ENCODE measurements around the gene WLS.

WLS gene

GRCh38 chr1:68254667-68255226 is 22.4 kb upstream of the WLS start:
- CTCF ChIA-PET: no interaction called here

GRCh38 chr1:68237040-68237439 is 4.7 kb upstream of the WLS start:
- CTCF ChIA-PET: no interaction called here
- no peak for DNase-seq (ENCODE audit: extremely low spot score)
- POLR2A ChIA-PET: no interaction called here
- TF ChIP-seq FOXK2 (IDR thresholded peaks at IDR 0.05) (no peak), PKNOX1 (IDR thresholded peaks at IDR 0.05) (no peak), ELF4 (IDR thresholded peaks at IDR 0.05) (no peak), HDGF (IDR thresholded peaks at IDR 0.05; ENCODE audit: borderline replicate concordance) (no peak), LEF1 (IDR thresholded peaks at IDR 0.05; ENCODE audit: borderline replicate concordance) (no peak), TARDBP (IDR thresholded peaks at IDR 0.05) (no peak), CTBP1 (IDR thresholded peaks at IDR 0.05; ENCODE audit: borderline replicate concordance) (no peak), SUZ12 (IDR thresholded peaks at IDR 0.05) (no peak), BHLHE40 (IDR thresholded peaks at IDR 0.05; ENCODE audit: borderline replicate concordance) (no peak), NFRKB (IDR thresholded peaks at IDR 0.05) (no peak), ARNT (IDR thresholded peaks at IDR 0.05) (no peak), FOXA1 (IDR thresholded peaks at IDR 0.05) (no peak), FOXM1 (IDR thresholded peaks at IDR 0.05; ENCODE audit: borderline replicate concordance) (no peak), SP1 (IDR thresholded peaks at IDR 0.05) (no peak), ZNF384 (IDR thresholded peaks at IDR 0.05) (no peak), L3MBTL2 (conservative IDR thresholded peaks at IDR 0.05) (no peak)

More at GRCh38 chr1:68254667-68255226, 22.4 kb upstream of the WLS start:
- DNase-seq (ENCODE audit: extremely low spot score): no peak
- no peak for TF ChIP-seq SUZ12 (IDR thresholded peaks at IDR 0.05)
- no peak for TF ChIP-seq SP1 (IDR thresholded peaks at IDR 0.05)
- TF ChIP-seq ELF4 (IDR thresholded peaks at IDR 0.05): no peak
- no peak for TF ChIP-seq FOXM1 (IDR thresholded peaks at IDR 0.05; ENCODE audit: borderline replicate concordance)
- TF ChIP-seq BHLHE40 (IDR thresholded peaks at IDR 0.05; ENCODE audit: borderline replicate concordance): no peak
- TF ChIP-seq LEF1 (IDR thresholded peaks at IDR 0.05; ENCODE audit: borderline replicate concordance): no peak
- no peak for TF ChIP-seq HDGF (IDR thresholded peaks at IDR 0.05; ENCODE audit: borderline replicate concordance)
- no peak for TF ChIP-seq ZNF384 (IDR thresholded peaks at IDR 0.05)
- no peak for TF ChIP-seq PKNOX1 (IDR thresholded peaks at IDR 0.05)
- TF ChIP-seq FOXA1 (IDR thresholded peaks at IDR 0.05): no peak
- no peak for TF ChIP-seq ARNT (IDR thresholded peaks at IDR 0.05)
- no peak for TF ChIP-seq CTBP1 (IDR thresholded peaks at IDR 0.05; ENCODE audit: borderline replicate concordance)
- TF ChIP-seq FOXK2 (IDR thresholded peaks at IDR 0.05): no peak
- no peak for TF ChIP-seq NFRKB (IDR thresholded peaks at IDR 0.05)
- TF ChIP-seq L3MBTL2 (conservative IDR thresholded peaks at IDR 0.05): no peak
- TF ChIP-seq TARDBP (IDR thresholded peaks at IDR 0.05): no peak
- POLR2A ChIA-PET: no interaction called here

- ChIA-PET POLR2A (no interaction called here), CTCF (no interaction called here)
- DNase-seq (ENCODE audit: extremely low spot score): no peak
- no peak for TF ChIP-seq FOXA1 (IDR thresholded peaks at IDR 0.05)
Measured at GRCh38 chr1:68234094-68234493, 1.8 kb upstream of the WLS start.

GRCh38 chr1:68233202-68233601 is 879 bp upstream of the WLS start:
- ChIA-PET POLR2A (interaction anchor here (1.3 to 2.7 kb wide), 6 partner anchors 11 to 116 kb away, joined by 5 to 27 read pairs (median 8); no protein-coding TSS in a partner anchor), CTCF (interaction anchor here (0.7 kb wide), 1 partner anchor 9 kb away, joined by 3 read pairs; no protein-coding TSS in a partner anchor)
- DNase-seq (ENCODE audit: extremely low spot score): no peak
- TF ChIP-seq FOXK2 (IDR thresholded peaks at IDR 0.05) (no peak), LEF1 (IDR thresholded peaks at IDR 0.05; ENCODE audit: borderline replicate concordance) (no peak), NFRKB (IDR thresholded peaks at IDR 0.05) (no peak), FOXA1 (IDR thresholded peaks at IDR 0.05) (no peak), SUZ12 (IDR thresholded peaks at IDR 0.05) (no peak), ELF4 (IDR thresholded peaks at IDR 0.05) (no peak), BHLHE40 (IDR thresholded peaks at IDR 0.05; ENCODE audit: borderline replicate concordance) (no peak), L3MBTL2 (conservative IDR thresholded peaks at IDR 0.05) (no peak)

GRCh38 chr1:68231627-68232288 is 565 bp downstream of the WLS start:
- CTCF ChIA-PET: interaction anchor here (1.0 to 1.1 kb wide), 2 partner anchors 9 to 112 kb away, joined by 3 read pairs; no protein-coding TSS in a partner anchor

GRCh38 chr1:68230901-68231626 is 1.3 kb downstream of the WLS start:
- DNase-seq (ENCODE audit: extremely low spot score): no peak
- CTCF ChIA-PET: interaction anchor here (1.0 kb wide), 2 partner anchors 8 to 111 kb away, joined by 3 to 5 read pairs; no protein-coding TSS in a partner anchor
- no peak for TF ChIP-seq ARNT (IDR thresholded peaks at IDR 0.05)
- TF ChIP-seq L3MBTL2 (conservative IDR thresholded peaks at IDR 0.05): no peak
- TF ChIP-seq NFRKB (IDR thresholded peaks at IDR 0.05): no peak
- no peak for TF ChIP-seq HDGF (IDR thresholded peaks at IDR 0.05; ENCODE audit: borderline replicate concordance)
- no peak for TF ChIP-seq ELF4 (IDR thresholded peaks at IDR 0.05)
- no peak for TF ChIP-seq SUZ12 (IDR thresholded peaks at IDR 0.05)
- TF ChIP-seq TARDBP (IDR thresholded peaks at IDR 0.05): no peak
- TF ChIP-seq BHLHE40 (IDR thresholded peaks at IDR 0.05; ENCODE audit: borderline replicate concordance): no peak
- no peak for TF ChIP-seq FOXK2 (IDR thresholded peaks at IDR 0.05)
- TF ChIP-seq LEF1 (IDR thresholded peaks at IDR 0.05; ENCODE audit: borderline replicate concordance): no peak
- TF ChIP-seq FOXM1 (IDR thresholded peaks at IDR 0.05; ENCODE audit: borderline replicate concordance): no peak
- no peak for TF ChIP-seq SP1 (IDR thresholded peaks at IDR 0.05)
- no peak for TF ChIP-seq CTBP1 (IDR thresholded peaks at IDR 0.05; ENCODE audit: borderline replicate concordance)
- no peak for TF ChIP-seq PKNOX1 (IDR thresholded peaks at IDR 0.05)
- no peak for TF ChIP-seq ZNF384 (IDR thresholded peaks at IDR 0.05)
- POLR2A ChIA-PET: interaction anchor here (0.7 to 2.7 kb wide), 20 partner anchors 7 to 799 kb away, joined by 3 to 27 read pairs (median 6); no protein-coding TSS in a partner anchor

More at GRCh38 chr1:68231627-68232288, 565 bp downstream of the WLS start:
- POLR2A ChIA-PET: interaction anchor here (0.7 to 2.7 kb wide), 21 partner anchors 8 to 799 kb away, joined by 3 to 27 read pairs (median 5); partner anchors contain the start of gene GADD45A
- TF ChIP-seq CTBP1 (IDR thresholded peaks at IDR 0.05; ENCODE audit: borderline replicate concordance) (no peak), FOXK2 (IDR thresholded peaks at IDR 0.05) (no peak), L3MBTL2 (conservative IDR thresholded peaks at IDR 0.05) (peak; percentile 70)
- peak; percentile 67 for DNase-seq (ENCODE audit: extremely low spot score)

All from HEK293T (cell line).